ENCODE results near the gene PLOD3.

Gene PLOD3

GRCh38 chr7:101170617-101171441 lies 46.6 kb downstream of the PLOD3 start:
- ATAC-seq = no peak
- TF ChIP-seq ZFP30 (CRISPR knock-in tag; IDR thresholded peaks at IDR 0.05) = no peak

GRCh38 chr7:101169838-101170551 lies 47.4 kb downstream of the PLOD3 start:
- peak; percentile 66 for ATAC-seq
- TF ChIP-seq CSDC2 (CRISPR knock-in tag; IDR thresholded peaks at IDR 0.05) (no peak), ARNTL (CRISPR knock-in tag; IDR thresholded peaks at IDR 0.05; ENCODE audit: borderline replicate concordance, low read depth) (no peak), ZFP30 (CRISPR knock-in tag; IDR thresholded peaks at IDR 0.05) (no peak), TOX (CRISPR knock-in tag; IDR thresholded peaks at IDR 0.05; ENCODE audit: borderline replicate concordance) (no peak), GLIS3 (CRISPR knock-in tag; IDR thresholded peaks at IDR 0.05) (no peak), TCF4 (CRISPR knock-in tag; IDR thresholded peaks at IDR 0.05; ENCODE audit: borderline replicate concordance) (no peak), RARB (CRISPR knock-in tag; IDR thresholded peaks at IDR 0.05) (no peak), OSR1 (CRISPR knock-in tag; IDR thresholded peaks at IDR 0.05) (no peak), ZFP3 (CRISPR knock-in tag; IDR thresholded peaks at IDR 0.05) (no peak), ZNF565 (CRISPR knock-in tag; conservative IDR thresholded peaks at IDR 0.05; ENCODE audit: low read depth) (no peak), ZC3H10 (CRISPR knock-in tag; IDR thresholded peaks at IDR 0.05) (no peak), POU6F1 (CRISPR knock-in tag; IDR thresholded peaks at IDR 0.05; ENCODE audit: borderline replicate concordance, low read depth) (no peak), PATZ1 (CRISPR knock-in tag; IDR thresholded peaks at IDR 0.05; ENCODE audit: borderline replicate concordance) (no peak), TSHZ2 (CRISPR knock-in tag; IDR thresholded peaks at IDR 0.05) (no peak)

- no peak for TF ChIP-seq BACH2 (CRISPR knock-in tag; IDR thresholded peaks at IDR 0.05; ENCODE audit: borderline replicate concordance)
- no peak for TF ChIP-seq TCF4 (CRISPR knock-in tag; IDR thresholded peaks at IDR 0.05; ENCODE audit: borderline replicate concordance)
- no peak for TF ChIP-seq ZNF70 (CRISPR knock-in tag; IDR thresholded peaks at IDR 0.05)
- no peak for TF ChIP-seq CREB5 (CRISPR knock-in tag; IDR thresholded peaks at IDR 0.05; ENCODE audit: low read depth)
- ATAC-seq = peak; percentile 2
These were observed 48.1 kb downstream of the PLOD3 start for GRCh38 chr7:101169110-101169837.

GRCh38 chr7:101168412-101169049 lies 48.9 kb downstream of the PLOD3 start:
- no peak for TF ChIP-seq ZC3H10 (CRISPR knock-in tag; IDR thresholded peaks at IDR 0.05)
- no peak for TF ChIP-seq BACH2 (CRISPR knock-in tag; IDR thresholded peaks at IDR 0.05; ENCODE audit: borderline replicate concordance)
- TF ChIP-seq ZNF70 (CRISPR knock-in tag; IDR thresholded peaks at IDR 0.05) = no peak
- no peak for TF ChIP-seq TOX (CRISPR knock-in tag; IDR thresholded peaks at IDR 0.05; ENCODE audit: borderline replicate concordance)
- 0 out of 2 replicates have a peak, but pooled peaks have one; percentile 59 for TF ChIP-seq PATZ1 (CRISPR knock-in tag; IDR thresholded peaks at IDR 0.05; ENCODE audit: borderline replicate concordance)
- TF ChIP-seq CSRNP3 (CRISPR knock-in tag; IDR thresholded peaks at IDR 0.05) = no peak
- no peak; the same call in 2 of the 3 replicates for ATAC-seq
